A673 (cell line): Measurements from ENCODE around the gene RABGAP1L.

ENCODE experiments used
- EZH2 ChIP-seq: fragments of 200-600 bp; sonication (generic); IDR thresholded peaks from 2 replicates; pipeline ENCODE4 v1.6.1; 2017; ENCODE audit warnings: borderline replicate concordance, low read depth, mild to moderate bottlenecking, mixed read lengths, antibody characterized with exemption, low read length; ENCODE audit not compliant: poor library complexity, severe bottlenecking
- TF ChIP-seq, protein P1 (sequence below): fragments of 300-800, 200-600 bp; sonication (generic); conservative IDR thresholded peaks from 2 replicates; pipeline ENCODE4 v1.5.1; 2017; ENCODE audit warnings: low read depth, mild to moderate bottlenecking, antibody characterized with exemption, low read length, moderate library complexity, mixed read lengths

DNA sequence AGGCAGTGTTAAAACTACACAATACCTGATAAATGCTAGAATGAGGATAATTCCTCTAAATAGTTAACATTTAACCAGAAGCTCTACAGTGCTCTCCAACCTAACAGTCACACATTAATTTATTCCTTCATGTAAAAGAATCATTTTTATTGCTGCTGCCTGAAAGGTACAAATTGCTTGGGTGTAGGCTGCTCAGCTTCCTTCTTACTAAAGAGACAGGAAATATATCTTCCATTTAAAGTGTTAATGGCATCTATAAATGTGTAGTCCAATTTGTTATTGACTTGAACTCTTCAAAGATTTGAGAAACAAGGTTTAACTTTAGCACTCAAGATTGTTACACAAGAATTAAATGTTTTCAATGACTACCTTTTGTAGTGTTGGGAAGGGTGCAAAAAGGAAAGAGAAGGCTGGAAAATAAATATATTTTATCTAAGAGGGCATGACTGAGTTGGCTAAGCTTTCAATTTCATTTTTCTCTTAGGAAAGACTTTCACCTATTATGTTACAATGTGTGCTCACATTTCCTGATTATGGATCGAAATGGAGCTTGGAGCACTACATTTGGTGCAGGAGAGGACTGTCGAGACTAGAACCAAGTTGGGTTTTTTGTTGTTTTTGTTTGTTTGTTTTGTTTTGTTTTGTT lies 734.9 kb downstream of the RABGAP1L start:
- TF ChIP-seq, protein P1, sequence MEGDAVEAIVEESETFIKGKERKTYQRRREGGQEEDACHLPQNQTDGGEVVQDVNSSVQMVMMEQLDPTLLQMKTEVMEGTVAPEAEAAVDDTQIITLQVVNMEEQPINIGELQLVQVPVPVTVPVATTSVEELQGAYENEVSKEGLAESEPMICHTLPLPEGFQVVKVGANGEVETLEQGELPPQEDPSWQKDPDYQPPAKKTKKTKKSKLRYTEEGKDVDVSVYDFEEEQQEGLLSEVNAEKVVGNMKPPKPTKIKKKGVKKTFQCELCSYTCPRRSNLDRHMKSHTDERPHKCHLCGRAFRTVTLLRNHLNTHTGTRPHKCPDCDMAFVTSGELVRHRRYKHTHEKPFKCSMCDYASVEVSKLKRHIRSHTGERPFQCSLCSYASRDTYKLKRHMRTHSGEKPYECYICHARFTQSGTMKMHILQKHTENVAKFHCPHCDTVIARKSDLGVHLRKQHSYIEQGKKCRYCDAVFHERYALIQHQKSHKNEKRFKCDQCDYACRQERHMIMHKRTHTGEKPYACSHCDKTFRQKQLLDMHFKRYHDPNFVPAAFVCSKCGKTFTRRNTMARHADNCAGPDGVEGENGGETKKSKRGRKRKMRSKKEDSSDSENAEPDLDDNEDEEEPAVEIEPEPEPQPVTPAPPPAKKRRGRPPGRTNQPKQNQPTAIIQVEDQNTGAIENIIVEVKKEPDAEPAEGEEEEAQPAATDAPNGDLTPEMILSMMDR, result no peak
- TF ChIP-seq EZH2, result no peak
